Caco-2 (cell line): ENCODE measurements around the gene C19orf53. TPM values are rescaled to one million over a fixed set of nuclear protein-coding genes. Genes with fewer than 3 reads are reported as not detected.

Source experiments
- BruUV-seq: library from RNA; stranded (reverse); fragments of 400-500 nt; replicated peaks from 2 replicates; lab custom pipeline; 2021; lab: Mats Ljungman, UMichigan
- CTCF ChIA-PET: fragments of 300-600 bp; sonication (Branson Sonifier 250); formaldehyde crosslinking; loops from one replicate; lab custom pipeline; 2022; ENCODE audit warnings: antibody characterized with exemption; lab: Charles Lee
- POLR2A ChIA-PET: fragments of 300-600 bp; sonication (Branson Sonifier 250); formaldehyde crosslinking; loops from one replicate; lab custom pipeline; 2022; ENCODE audit warnings: antibody characterized with exemption; lab: Charles Lee
- DNase-seq, 2 experiments: peaks; one replicate each; pipeline versions ENCODE4 v3.0.0 to v3.0.0-alpha.2; 2020 to 2022
- H3K27me3 ChIP-seq: replicated peaks from 2 replicates; pipeline ENCODE4 v1.6.0; 2011; ENCODE audit warnings: low read length; ENCODE audit not compliant: control insufficient read depth, insufficient read depth
- H3K36me3 ChIP-seq: 2 replicates; pipeline ENCODE4 v1.5.1; 2011; ENCODE audit warnings: low read length; ENCODE audit not compliant: control insufficient read depth, insufficient read depth
- H3K4me1 ChIP-seq: fragments of 250-450 bp; sonication (Bioruptor Pico); 2 replicates; pipeline ENCODE4 v1.5.1; 2020; ENCODE audit warnings: mild to moderate bottlenecking
- H3K4me3 ChIP-seq: 2 replicates; pipeline ENCODE4 v1.5.1; 2011; ENCODE audit warnings: low read depth, mild to moderate bottlenecking, control low read depth, low read length
- H3K9me3 ChIP-seq: fragments of 250-450 bp; sonication (Bioruptor Pico); 2 replicates; pipeline ENCODE4 v1.5.1; 2020; ENCODE audit warnings: mild to moderate bottlenecking, moderate library complexity
- H3K27ac Mint-ChIP-seq: one replicate; pipeline ENCODE4 v1.8.0; 2022; ENCODE audit warnings: mixed read lengths; ENCODE audit not compliant: unreplicated experiment
- H3K27me3 Mint-ChIP-seq: one replicate; pipeline ENCODE4 v1.8.0; 2022; ENCODE audit warnings: mixed read lengths; ENCODE audit not compliant: insufficient read depth, unreplicated experiment
- H3K36me3 Mint-ChIP-seq: one replicate; pipeline ENCODE4 v1.8.0; 2022; ENCODE audit warnings: mild to moderate bottlenecking, mixed read lengths; ENCODE audit not compliant: insufficient read depth, unreplicated experiment
- H3K4me1 Mint-ChIP-seq: one replicate; pipeline ENCODE4 v1.8.0; 2022; ENCODE audit warnings: low read depth, mixed read lengths; ENCODE audit not compliant: unreplicated experiment
- H3K4me3 Mint-ChIP-seq: one replicate; pipeline ENCODE4 v1.8.0; 2022; ENCODE audit warnings: mild to moderate bottlenecking, moderate library complexity, mixed read lengths; ENCODE audit not compliant: unreplicated experiment
- H3K9me3 Mint-ChIP-seq: one replicate; pipeline ENCODE4 v1.8.0; 2022; ENCODE audit warnings: mixed read lengths; ENCODE audit not compliant: unreplicated experiment
- CTCF ChIP-seq, 2 experiments: fragments of 200-600 bp in 1 of 2; IDR thresholded peaks; 1 replicate in 1 of 2; 2 replicates in 1 of 2; pipeline versions ENCODE4 v1.5.1 to v1.8.0; 2011 to 2022; ENCODE audit warnings: antibody characterized with exemption in 1 of 2, control low read depth in 1 of 2, inconsistent platforms in 1 of 2, low read depth in 1 of 2, low read length in 1 of 2, mild to moderate bottlenecking in 1 of 2, moderate library complexity in 1 of 2; ENCODE audit not compliant: insufficient read depth in 1 of 2, severe bottlenecking in 1 of 2, unreplicated experiment in 1 of 2
- intact Hi-C: fragments of 100-400 bp; cut with micrococcal nuclease; formaldehyde crosslinking; loops from one replicate; pipeline ENCODE4 v1.10.0; 2022; ENCODE audit not compliant: unreplicated experiment
- total RNA-seq: library from RNA; stranded (reverse); gene quantifications from 2 replicates; pipeline ENCODE4 v1.2.3, GENCODE V29; 2022

C19orf53 gene
- total RNA-seq, 1 experiment from 2014 or later: 113 TPM

GRCh38 chr19:13729859-13730258 is 44.4 kb upstream of the C19orf53 start:
- no peak overlapping the region for H3K4me3 ChIP-seq
- DNase-seq: no peak
- no peaks in the 10 kb centered on the region for H3K36me3 ChIP-seq
- H3K27ac Mint-ChIP-seq: no peak overlapping the region
- H3K9me3 ChIP-seq: no peaks in the 10 kb centered on the region
- intact Hi-C loops: loop anchor here (2.0 kb wide), 1 partner anchor 17 kb away; a partner anchor contains a TSS
- ChIA-PET POLR2A (no interaction called here), CTCF (interaction anchor here (0.7 kb wide), 1 partner anchor 98 kb away, joined by 4 read pairs; no protein-coding TSS in a partner anchor)
- BruUV-seq: no TSS peak
- no peak for TF ChIP-seq CTCF (IDR thresholded peaks at IDR 0.05; ENCODE audit: insufficient read depth in 1 of 2, low read depth in 1 of 2, low read length in 1 of 2, severe bottlenecking in 1 of 2, unreplicated experiment in 1 of 2)
- no peaks in the 10 kb centered on the region for H3K27me3 Mint-ChIP-seq
- no peaks in the 10 kb centered on the region for H3K36me3 Mint-ChIP-seq
- no peaks in the 10 kb centered on the region for H3K9me3 Mint-ChIP-seq
- H3K27me3 ChIP-seq: no peaks in the 10 kb centered on the region
- peaks cover 5% of the 10 kb centered on the region; the same call in 1 of the 2 replicates for H3K4me1 ChIP-seq
- H3K4me1 Mint-ChIP-seq: no peaks in the 10 kb centered on the region
- H3K4me3 Mint-ChIP-seq: no peak overlapping the region

DNA sequence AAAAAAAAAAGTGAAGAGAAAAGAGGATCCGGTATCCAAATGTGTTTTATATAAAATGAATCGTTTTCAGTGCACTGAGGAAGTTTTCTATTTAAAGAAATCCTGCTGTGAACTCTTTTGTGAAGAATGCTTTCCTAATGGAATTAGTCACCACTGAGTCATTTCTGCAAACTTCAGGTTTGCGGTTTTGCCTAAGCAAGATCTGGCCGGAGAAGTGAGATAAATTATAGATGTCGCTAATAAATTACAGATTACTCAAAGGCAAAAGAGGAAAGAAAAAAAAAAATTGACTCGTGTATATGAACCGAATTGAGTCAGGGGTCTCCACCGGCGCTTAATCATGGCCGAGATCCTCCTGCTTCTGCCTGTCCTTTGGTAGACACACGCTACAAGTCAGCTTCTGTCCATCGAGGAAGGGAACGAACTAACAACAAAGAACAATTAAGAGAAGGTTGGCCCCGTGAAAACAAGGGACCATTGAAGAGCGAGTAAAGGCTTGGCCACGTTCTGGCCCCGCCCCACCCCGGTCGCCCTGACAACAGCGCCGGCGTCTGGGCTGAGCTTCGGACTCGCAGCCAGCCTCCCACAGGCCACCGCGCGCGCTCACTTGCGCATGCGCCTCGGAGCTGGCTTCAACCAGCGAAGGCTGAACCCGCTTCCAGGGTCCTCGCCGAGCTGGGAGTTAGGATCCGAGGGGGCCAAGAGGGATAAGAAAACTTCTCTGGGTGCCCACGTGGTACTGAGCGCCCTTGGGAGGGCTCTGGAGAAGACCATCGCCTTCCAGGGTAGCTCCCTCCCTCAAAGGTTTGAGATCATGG is 42.9 kb upstream of the C19orf53 start:
- H3K27ac Mint-ChIP-seq: peak overlapping the region; percentile 68
- no peaks in the 10 kb centered on the region for H3K9me3 Mint-ChIP-seq
- POLR2A ChIA-PET: interaction anchor here (0.6 to 1.3 kb wide), 4 partner anchors 16 to 177 kb away, joined by 3 to 14 read pairs (median 4); partner anchors contain the start of gene MRI1
- CTCF ChIA-PET: interaction anchor here (1.2 to 1.5 kb wide), 4 partner anchors 10 to 131 kb away, joined by 3 to 8 read pairs (median 4); a partner anchor contains a TSS
- TF ChIP-seq CTCF (IDR thresholded peaks at IDR 0.05; ENCODE audit: insufficient read depth in 1 of 2, low read depth in 1 of 2, low read length in 1 of 2, severe bottlenecking in 1 of 2, unreplicated experiment in 1 of 2): no peak
- no peaks in the 10 kb centered on the region for H3K9me3 ChIP-seq
- no peaks in the 10 kb centered on the region for H3K27me3 ChIP-seq
- no peaks in the 10 kb centered on the region for H3K36me3 ChIP-seq
- BruUV-seq: TSS peak; percentile 68
- peak overlapping the region; percentile 78 for H3K4me3 Mint-ChIP-seq
- peak overlapping the region; percentile 36 for H3K4me3 ChIP-seq
- peaks cover 5% of the 10 kb centered on the region; the same call in 1 of the 2 replicates for H3K4me1 ChIP-seq
- DNase-seq: peak; percentile 92 to 95
- H3K4me1 Mint-ChIP-seq: no peaks in the 10 kb centered on the region
- H3K36me3 Mint-ChIP-seq: no peaks in the 10 kb centered on the region
- no peaks in the 10 kb centered on the region for H3K27me3 Mint-ChIP-seq
- intact Hi-C loops: loop anchor here (1.0 to 2.0 kb wide), 2 partner anchors 15 to 33 kb away; partner anchors contain the start of gene MRI1

- intact Hi-C loops: no loop called here
- POLR2A ChIA-PET: interaction anchor here (1.2 to 1.3 kb wide), 2 partner anchors 15 to 32 kb away, joined by 3 to 14 read pairs; partner anchors contain the start of gene MRI1
- Histone ChIP-seq H3K36me3 (no peaks in the 10 kb centered on the region), H3K4me1 (peaks cover 5% of the 10 kb centered on the region; the same call in 1 of the 2 replicates), H3K9me3 (no peaks in the 10 kb centered on the region), H3K27me3 (no peaks in the 10 kb centered on the region), H3K4me3 (peak overlapping the region; percentile 36; the same call in 1 of the 2 replicates)
- Mint-ChIP-seq H3K4me3 (peak overlapping the region; percentile 78), H3K27me3 (no peaks in the 10 kb centered on the region), H3K27ac (peak overlapping the region; percentile 68), H3K4me1 (no peaks in the 10 kb centered on the region), H3K36me3 (no peaks in the 10 kb centered on the region), H3K9me3 (no peaks in the 10 kb centered on the region)
- DNase-seq: no peak
- no peak for TF ChIP-seq CTCF (IDR thresholded peaks at IDR 0.05; ENCODE audit: insufficient read depth in 1 of 2, low read depth in 1 of 2, low read length in 1 of 2, severe bottlenecking in 1 of 2, unreplicated experiment in 1 of 2)
- BruUV-seq: no TSS peak
- CTCF ChIA-PET: interaction anchor here (0.6 to 1.5 kb wide), 4 partner anchors 11 to 486 kb away, joined by 4 to 8 read pairs (median 4); no protein-coding TSS in a partner anchor
These were observed 41.9 kb upstream of the C19orf53 start for GRCh38 chr19:13732337-13732736.
